DND-41 (cell line): ENCODE results near the gene SEC23IP.
A peak's percentile ranks its signal among the peaks of the same experiment; 100 is the strongest.
"Not testable (repeated sequence)": the region's sequence is repeated elsewhere in the genome, so short reads cannot be mapped to it uniquely, and the experiment has no call there.

Source experiments
- ATAC-seq: fragments of 200-7000 bp; cut with Tn5 transposase; 3 replicates; pipeline ENCODE4 v1.9.1; 2021; ENCODE audit warnings: low read depth; ENCODE audit not compliant: insufficient read depth
- DNase-seq: peaks from one replicate; pipeline ENCODE4 v3.0.0-alpha.2; 2020
- H2AFZ ChIP-seq: 2 replicates; pipeline ENCODE4 v1.6.0; 2012; ENCODE audit warnings: low read depth, low read length
- H3K27ac ChIP-seq: 2 replicates; pipeline ENCODE4 v1.5.1; 2012; ENCODE audit warnings: low read length, inconsistent platforms
- H3K27me3 ChIP-seq: fragments of 200-600 bp; sonication (generic); 2 replicates; pipeline ENCODE4 v1.6.0; 2012; ENCODE audit warnings: low read length, mild to moderate bottlenecking, inconsistent platforms; ENCODE audit not compliant: insufficient read depth, poor library complexity
- H3K36me3 ChIP-seq: 2 replicates; pipeline ENCODE4 v1.5.1; 2012; ENCODE audit warnings: low read length, inconsistent platforms; ENCODE audit not compliant: insufficient read depth
- H3K4me1 ChIP-seq: 2 replicates; pipeline ENCODE4 v1.5.1; 2012; ENCODE audit warnings: mild to moderate bottlenecking, low read length; ENCODE audit not compliant: insufficient read depth
- H3K4me2 ChIP-seq: 2 replicates; pipeline ENCODE4 v1.6.0; 2012; ENCODE audit warnings: mild to moderate bottlenecking, moderate library complexity, low read length, inconsistent platforms; ENCODE audit not compliant: insufficient read depth
- H3K4me3 ChIP-seq, 2 experiments: fragments of 200-600 bp in 1 of 2; shearing (Covaris generic) in 1 of 2; 2 replicates each; pipeline ENCODE4 v1.5.1; 2012 to 2016; ENCODE audit warnings: inconsistent platforms in 2 of 2, low read length in 2 of 2, mild to moderate bottlenecking in 2 of 2, low read depth in 1 of 2, moderate library complexity in 1 of 2
- H3K79me2 ChIP-seq: 2 replicates; pipeline ENCODE4 v1.6.0; 2012; ENCODE audit warnings: low read length, inconsistent platforms; ENCODE audit not compliant: insufficient read depth
- H3K9ac ChIP-seq: 2 replicates; pipeline ENCODE4 v1.6.0; 2012; ENCODE audit warnings: low read depth, mild to moderate bottlenecking, inconsistent platforms, low read length, moderate library complexity
- H3K9me3 ChIP-seq: 2 replicates; pipeline ENCODE4 v1.5.1; 2012; ENCODE audit warnings: low read length, moderate library complexity, mild to moderate bottlenecking, inconsistent platforms; ENCODE audit not compliant: insufficient read depth, severe bottlenecking
- H4K20me1 ChIP-seq: 2 replicates; pipeline ENCODE4 v1.6.0; 2012; ENCODE audit warnings: low read length; ENCODE audit not compliant: insufficient read depth
- CTCF ChIP-seq: IDR thresholded peaks from 2 replicates; pipeline ENCODE4 v1.5.1; 2012; ENCODE audit warnings: borderline replicate concordance, low read length, moderate library complexity, mild to moderate bottlenecking; ENCODE audit not compliant: poor library complexity, severe bottlenecking; ENCODE audit errors: extremely low read depth
- EZH2 ChIP-seq: IDR thresholded peaks from 3 replicates; pipeline ENCODE4 v1.6.1; 2012; ENCODE audit warnings: borderline replicate concordance, low read depth, mild to moderate bottlenecking, moderate library complexity, low read length, inconsistent platforms; ENCODE audit not compliant: severe bottlenecking

Gene SEC23IP

GRCh38 chr10:119872860-119873681 is 19.5 kb upstream of the SEC23IP start:
- Histone ChIP-seq H3K79me2 (peaks cover 58% of the 10 kb centered on the region), H3K27me3 (no peaks in the 10 kb centered on the region), H3K9me3 (no peaks in the 10 kb centered on the region), H4K20me1 (peaks cover 41% of the 10 kb centered on the region), H3K36me3 (peaks cover 4% of the 10 kb centered on the region; the same call in 1 of the 2 replicates), H3K27ac (peak overlapping the region; percentile 94), H3K4me1 (peaks cover 44% of the 10 kb centered on the region), H2AFZ (peak overlapping the region; percentile 99), H3K4me3 (peak overlapping the region; percentile 49 to 66), H3K4me2 (peak overlapping the region; percentile 90), H3K9ac (peak overlapping the region; percentile 89)
- no peak for TF ChIP-seq EZH2
- no peak for TF ChIP-seq CTCF
- DNase-seq, result peak; percentile 91
- ATAC-seq, result peak; percentile 91

DNA sequence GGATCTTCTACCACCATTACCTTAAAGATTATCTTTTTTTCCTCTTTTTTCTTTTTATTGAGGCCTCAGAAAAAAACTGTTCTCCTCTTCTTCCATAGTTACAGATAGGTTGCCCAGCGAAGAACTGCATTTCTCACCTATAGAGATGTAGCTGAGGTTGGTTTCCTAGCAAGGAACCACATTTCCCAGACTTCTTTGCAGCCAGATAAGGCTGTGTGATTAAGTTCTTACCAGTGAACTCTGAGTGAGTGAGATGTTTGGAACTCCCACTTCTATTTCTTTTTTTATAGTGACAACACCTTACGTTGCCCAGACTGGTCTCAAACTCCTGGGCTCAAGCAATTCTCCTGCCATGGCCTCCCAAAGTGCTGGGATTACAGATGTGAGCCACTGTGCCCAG is 14.0 kb upstream of the SEC23IP start:
- Histone ChIP-seq H3K27me3 (no peaks in the 10 kb centered on the region), H3K36me3 (no peaks in the 10 kb centered on the region), H3K4me2 (no peak overlapping the region), H4K20me1 (no peaks in the 10 kb centered on the region), H3K9ac (no peak overlapping the region), H3K27ac (no peak overlapping the region), H3K9me3 (no peaks in the 10 kb centered on the region), H2AFZ (no peak overlapping the region), H3K4me3 (no peak overlapping the region), H3K79me2 (peaks cover 5% of the 10 kb centered on the region), H3K4me1 (peaks cover 7% of the 10 kb centered on the region)
- DNase-seq, result no peak
- no peak for ATAC-seq
- TF ChIP-seq EZH2 (no peak), CTCF (no peak)

DNA sequence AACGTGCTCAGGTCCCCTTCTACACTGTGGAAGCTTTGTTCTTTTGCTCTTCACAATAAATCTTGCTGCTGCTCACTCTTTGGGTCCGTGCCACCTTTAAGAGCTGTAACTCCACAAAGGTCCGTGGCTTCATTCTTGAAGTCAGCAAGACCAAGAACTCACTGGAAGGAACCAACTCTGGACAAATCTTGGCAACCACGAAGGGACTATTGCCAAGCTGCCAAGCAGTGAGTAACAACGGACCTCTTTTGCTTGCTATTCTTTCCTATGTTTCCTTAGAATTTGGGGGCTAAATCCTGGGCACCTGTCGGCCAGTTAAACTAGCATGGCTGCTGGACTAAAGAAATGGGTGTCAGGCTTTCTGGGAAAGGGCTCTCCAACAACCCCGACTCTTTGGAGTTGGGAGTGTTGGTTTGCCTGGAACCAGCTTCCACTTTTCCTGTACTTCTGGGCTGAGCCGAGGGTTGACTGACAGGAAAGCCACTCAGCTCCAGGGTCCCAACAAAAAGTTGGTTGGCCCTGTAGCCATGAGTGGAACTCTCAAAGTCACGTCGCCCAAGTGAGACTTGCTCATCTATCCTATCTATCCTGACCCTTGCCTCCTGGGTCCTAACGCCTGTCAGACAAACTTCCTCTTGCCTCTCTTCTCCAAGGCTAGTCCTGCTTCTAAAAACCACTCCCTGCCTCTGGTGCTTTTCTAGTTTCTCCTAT is 8.5 kb upstream of the SEC23IP start:
- H3K27ac ChIP-seq, H3K4me1 ChIP-seq, H3K9me3 ChIP-seq, ATAC-seq, H3K4me2 ChIP-seq, DNase-seq, H4K20me1 ChIP-seq, H3K9ac ChIP-seq, H3K79me2 ChIP-seq, H2AFZ ChIP-seq, H3K36me3 ChIP-seq, H3K4me3 ChIP-seq, H3K27me3 ChIP-seq: not testable (repeated sequence)

DNA sequence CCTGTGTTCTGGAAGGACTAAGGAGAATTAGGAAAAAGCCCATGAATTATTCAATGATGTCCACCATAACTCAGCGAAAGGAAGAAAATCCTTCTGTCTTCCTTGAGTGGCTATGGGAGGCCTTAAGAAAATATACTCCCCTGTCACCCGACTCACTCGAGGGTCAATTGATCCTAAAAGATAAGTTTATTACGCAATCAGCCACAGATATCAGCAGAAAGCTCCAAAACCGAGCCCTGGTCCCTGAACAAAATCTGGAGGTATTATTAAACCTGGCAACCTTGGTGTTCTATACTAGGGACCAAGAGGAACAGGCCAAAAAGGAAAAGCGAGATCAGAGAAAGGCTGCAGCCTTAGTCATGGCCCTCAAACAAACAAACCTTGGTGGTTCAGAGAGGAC is 6.5 kb upstream of the SEC23IP start:
- H3K9me3 ChIP-seq, H3K4me2 ChIP-seq, H3K4me1 ChIP-seq, H2AFZ ChIP-seq, H4K20me1 ChIP-seq, ATAC-seq, H3K27me3 ChIP-seq, DNase-seq, H3K36me3 ChIP-seq, H3K9ac ChIP-seq, H3K4me3 ChIP-seq, H3K79me2 ChIP-seq, H3K27ac ChIP-seq: not testable (repeated sequence)

DNA sequence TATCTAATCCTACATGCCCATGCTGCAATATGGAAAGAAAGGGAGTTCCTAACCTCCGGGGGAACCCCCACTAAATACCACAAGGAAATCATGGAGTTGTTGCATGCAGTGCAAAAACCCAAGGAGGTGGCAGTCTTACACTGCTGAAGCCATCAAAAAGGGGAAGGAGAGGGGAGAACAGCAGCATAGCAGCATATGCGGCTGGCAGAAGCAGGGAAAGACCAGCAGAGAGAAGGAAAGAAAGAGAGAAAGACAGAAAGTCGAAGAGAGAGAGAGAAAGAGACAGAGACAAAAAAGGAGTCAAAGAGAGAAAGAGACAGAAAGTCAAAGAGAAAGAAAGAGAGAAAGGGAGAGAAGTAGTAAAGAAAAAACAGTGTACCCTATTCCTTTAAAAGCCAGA is 3.8 kb upstream of the SEC23IP start:
- not testable (repeated sequence) for H3K27ac ChIP-seq, ATAC-seq, H3K4me2 ChIP-seq, H3K36me3 ChIP-seq, H4K20me1 ChIP-seq, H3K9ac ChIP-seq, H3K27me3 ChIP-seq, H3K9me3 ChIP-seq, H2AFZ ChIP-seq, DNase-seq, H3K4me3 ChIP-seq
- peaks cover 19% of the 10 kb centered on the region for H3K4me1 ChIP-seq
- H3K79me2 ChIP-seq, result peaks cover 18% of the 10 kb centered on the region

- not testable (repeated sequence) for H3K27me3 ChIP-seq, H3K4me3 ChIP-seq, H4K20me1 ChIP-seq, H2AFZ ChIP-seq, H3K4me2 ChIP-seq, DNase-seq, H3K27ac ChIP-seq, ATAC-seq, H3K36me3 ChIP-seq, H3K9me3 ChIP-seq, H3K9ac ChIP-seq
- H3K4me1 ChIP-seq, result peaks cover 24% of the 10 kb centered on the region
- peaks cover 23% of the 10 kb centered on the region for H3K79me2 ChIP-seq
These were observed 3.3 kb upstream of the SEC23IP start for GRCh38 chr10:119889201-119889600.
